ENCODE data around the gene DDX60. TPM values are rescaled to one million over a fixed set of nuclear protein-coding genes. Genes with fewer than 3 reads are reported as not detected.
"Not testable (repeated sequence)": the region's sequence is repeated elsewhere in the genome, so short reads cannot be mapped to it uniquely, and the experiment has no call there.

Gene DDX60
- total RNA-seq, result 10.8 TPM
- long read RNA-seq, full-length matches to known transcripts, result 1 of 6 reads
- long read RNA-seq, partial matches to known transcripts, result 4 of 6 reads
- long read RNA-seq, other reads (novel, unspliced or antisense), result 1 of 6 reads

DNA sequence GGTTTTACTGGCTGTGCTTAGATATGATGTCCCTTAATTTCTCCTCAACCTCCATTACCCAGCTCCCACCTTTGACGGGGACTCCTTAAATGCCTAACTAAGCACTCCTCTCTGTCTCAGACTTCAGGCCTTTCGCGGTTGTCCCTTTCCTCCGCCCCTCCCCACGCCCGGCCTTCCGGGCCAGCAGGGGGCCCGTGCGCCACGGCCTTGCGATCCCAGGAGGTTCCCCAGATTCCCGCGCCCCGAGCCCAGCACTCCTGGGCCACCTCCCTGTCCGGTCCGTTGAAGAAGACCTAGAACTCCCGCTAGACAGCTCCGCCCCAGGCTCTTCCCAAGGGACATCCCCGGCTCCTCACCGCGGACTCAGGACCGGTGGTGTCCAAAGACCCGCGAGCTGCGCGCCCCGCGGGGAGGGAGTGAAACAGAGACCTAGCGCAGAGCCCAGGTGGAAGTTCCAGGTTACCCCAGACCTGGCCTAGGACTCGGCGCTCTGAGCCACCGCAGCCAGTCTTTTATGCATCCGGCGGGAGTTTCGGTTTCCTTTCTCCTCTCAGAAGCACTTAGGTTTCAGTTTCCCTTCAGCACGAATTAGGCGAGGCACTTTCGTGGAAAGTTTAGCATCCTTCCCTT is at the start of gene DDX60:
DDX60 (minus strand) TSS at position 487 of the 630 bp plus-strand sequence. CDS start 7,493 bp downstream, outside the sequence.
- DNase-seq (ENCODE audit: low spot score), result peak; percentile 92
- intact Hi-C loops (cut with DNase I), result loop anchor here (5.0 kb wide), 2 partner anchors 89 to 164 kb away; partner anchors contain the start of gene DDX60L

GRCh38 chr4:168367065-168367464 is 48.5 kb upstream of the DDX60 start:
- intact Hi-C loops (cut with DNase I), result no loop called here

DNA sequence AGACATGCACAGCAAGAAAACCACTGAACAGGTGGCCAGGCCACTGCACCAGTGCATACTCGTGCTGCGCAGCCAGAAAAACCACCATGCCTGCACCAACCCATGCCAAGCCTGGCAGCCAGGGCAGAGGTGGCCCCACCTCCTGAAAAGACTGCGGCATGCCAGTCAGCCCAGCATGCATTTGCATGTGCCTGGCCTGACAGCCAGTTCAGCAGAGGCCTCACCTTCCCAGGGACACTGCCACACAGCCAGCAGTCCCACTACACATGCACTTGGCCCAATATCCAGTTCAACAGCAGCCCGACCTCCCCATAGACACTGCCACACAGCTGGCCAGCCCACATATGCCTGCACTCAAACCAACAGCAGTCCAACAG is 43.5 kb upstream of the DDX60 start:
- intact Hi-C loops (cut with DNase I), result no loop called here
- DNase-seq (ENCODE audit: low spot score), result no peak

More at GRCh38 chr4:168367065-168367464, 48.5 kb upstream of the DDX60 start:
- DNase-seq (ENCODE audit: low spot score), result no peak

DNA sequence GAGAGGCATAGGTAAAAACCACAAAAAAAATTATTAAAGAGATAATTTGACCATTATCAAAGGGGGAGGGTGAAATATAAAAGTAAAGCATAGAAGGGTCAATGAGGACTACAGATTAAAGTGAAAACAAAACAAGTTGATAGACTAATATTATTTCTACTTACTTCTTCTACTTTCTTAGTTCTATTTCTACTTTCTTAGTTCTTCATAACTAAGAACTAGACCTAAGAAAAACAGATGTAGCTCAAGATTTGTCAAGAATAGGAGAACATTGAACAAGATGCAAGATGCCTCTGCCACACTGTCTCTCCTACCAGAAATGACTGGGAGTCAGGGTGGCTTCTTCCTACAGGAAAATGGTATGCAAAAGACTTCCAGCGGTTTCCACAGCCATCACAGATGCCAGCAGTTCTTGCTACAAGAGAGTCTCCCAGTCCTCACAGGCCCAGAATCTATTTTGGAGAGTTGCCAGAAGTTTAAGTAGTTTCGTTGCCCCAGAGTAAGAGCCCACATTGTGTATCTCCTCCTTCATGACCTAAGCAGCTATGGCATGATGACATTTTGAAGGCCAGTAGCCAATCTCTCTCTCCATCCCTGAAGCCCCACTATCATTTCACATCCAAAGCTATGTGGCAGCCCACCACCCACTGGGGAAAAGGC is 42.9 kb upstream of the DDX60 start:
- DNase-seq (ENCODE audit: low spot score), result no peak
- intact Hi-C loops (cut with DNase I), result no loop called here

- intact Hi-C loops (cut with DNase I), result no loop called here
These were observed 41.7 kb upstream of the DDX60 start for GRCh38 chr4:168360271-168360670.

GRCh38 chr4:168357941-168358340 is 39.4 kb upstream of the DDX60 start:
- intact Hi-C loops (cut with DNase I), result no loop called here
- DNase-seq (ENCODE audit: low spot score), result no peak

More at GRCh38 chr4:168360271-168360670, 41.7 kb upstream of the DDX60 start:
- DNase-seq (ENCODE audit: low spot score), result no peak

DNA sequence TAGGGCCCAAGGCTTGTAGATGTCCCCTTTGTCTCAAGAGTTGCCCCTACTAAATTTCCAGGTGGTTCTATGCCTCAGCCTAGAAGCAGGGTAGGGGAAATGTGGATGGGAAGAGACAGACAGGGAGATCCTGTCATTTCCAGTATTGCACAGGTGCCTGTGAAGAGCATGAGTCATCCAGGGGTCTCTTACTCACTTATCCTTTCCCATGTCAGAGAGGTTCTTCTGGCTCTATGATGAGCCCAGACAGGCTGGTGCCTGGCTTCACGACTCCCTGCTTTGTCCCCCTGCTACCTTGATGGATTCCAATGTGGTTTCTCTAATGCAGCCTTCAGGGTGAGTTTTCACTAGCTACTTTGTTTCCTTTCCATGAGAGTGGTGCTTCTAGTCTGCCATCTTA is 35.2 kb upstream of the DDX60 start:
- intact Hi-C loops (cut with DNase I), result no loop called here
- no peak for DNase-seq (ENCODE audit: low spot score)

GRCh38 chr4:168337550-168337940 is 19.0 kb upstream of the DDX60 start:
- no peak for DNase-seq (ENCODE audit: low spot score)
- intact Hi-C loops (cut with DNase I), result no loop called here

DNA sequence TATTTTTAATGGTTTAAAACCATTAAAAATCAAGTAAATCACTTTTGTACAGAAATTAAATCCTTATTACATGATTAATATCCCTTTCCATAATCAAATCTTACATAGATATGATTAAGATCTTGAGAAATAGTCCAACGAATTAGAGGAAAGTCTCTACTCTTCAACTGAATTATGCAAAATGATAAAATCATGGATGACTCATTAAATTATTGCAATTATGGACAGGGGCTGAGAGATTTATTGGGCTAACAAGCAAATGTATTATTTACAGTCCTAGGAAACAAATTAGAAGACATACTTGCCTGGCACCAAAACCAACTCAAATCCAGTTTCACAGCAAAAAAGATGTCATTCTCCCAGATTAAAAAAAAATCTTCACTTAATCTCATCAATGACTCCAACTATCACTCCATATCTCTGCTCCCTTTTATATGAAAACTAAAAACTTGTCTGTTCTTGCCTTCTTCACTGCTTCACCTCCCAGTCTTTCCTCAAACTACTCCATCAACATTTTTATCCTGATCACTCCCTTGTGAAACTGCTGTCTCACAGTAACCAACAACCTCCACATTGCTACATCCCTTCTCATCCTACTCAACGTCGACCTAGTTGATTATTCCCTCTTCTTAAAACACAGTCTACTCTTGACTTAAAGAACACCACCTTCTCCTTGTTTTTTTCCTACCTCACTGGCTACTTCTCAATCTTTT is 18.4 kb upstream of the DDX60 start:
- DNase-seq (ENCODE audit: low spot score), result no peak
- intact Hi-C loops (cut with DNase I), result no loop called here

- intact Hi-C loops (cut with DNase I), result no loop called here
- DNase-seq (ENCODE audit: low spot score), result no peak
These were observed 17.1 kb upstream of the DDX60 start for GRCh38 chr4:168335621-168336020.

DNA sequence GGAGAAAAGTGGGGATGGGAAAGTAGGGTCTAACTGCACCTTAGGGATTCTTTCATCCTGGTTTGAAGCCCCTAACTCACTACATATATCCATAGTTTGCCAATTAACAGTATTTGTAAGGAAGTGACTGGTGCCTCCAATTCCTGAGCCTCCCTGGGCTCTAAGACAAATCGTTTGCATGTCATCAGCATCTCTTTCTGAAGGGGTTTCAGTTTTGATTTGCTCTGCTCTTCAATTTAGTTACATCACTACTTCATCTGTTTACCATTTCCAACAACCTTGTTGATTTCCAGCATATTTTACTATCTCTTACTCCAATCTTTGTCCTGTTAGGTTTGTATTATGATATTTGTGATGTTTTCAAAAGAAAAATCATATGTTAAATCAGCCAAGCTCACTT is 15.5 kb upstream of the DDX60 start:
- intact Hi-C loops (cut with DNase I), result no loop called here
- no peak for DNase-seq (ENCODE audit: low spot score)

DNA sequence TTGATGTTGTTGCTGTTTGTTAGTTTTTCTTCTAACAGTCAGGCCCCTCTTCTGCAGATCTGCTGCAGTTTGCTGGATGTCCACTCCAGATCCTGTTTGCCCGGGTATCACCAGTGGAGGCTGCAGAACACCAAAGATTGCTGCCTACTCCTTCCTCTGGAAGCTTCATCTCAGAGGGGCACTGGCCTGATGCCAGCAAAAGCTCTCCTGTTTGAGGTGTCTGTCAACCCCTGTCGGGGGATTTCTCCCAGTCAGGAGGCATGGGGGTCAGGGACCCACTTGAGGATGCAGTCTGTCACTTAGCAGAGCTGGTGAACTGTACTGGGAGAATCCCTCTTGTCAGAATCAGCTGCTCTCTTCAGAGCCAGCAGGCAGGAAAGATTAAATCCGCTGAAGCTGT is 12.0 kb upstream of the DDX60 start:
- DNase-seq (ENCODE audit: low spot score); intact Hi-C loops (cut with DNase I): not testable (repeated sequence)

DNA sequence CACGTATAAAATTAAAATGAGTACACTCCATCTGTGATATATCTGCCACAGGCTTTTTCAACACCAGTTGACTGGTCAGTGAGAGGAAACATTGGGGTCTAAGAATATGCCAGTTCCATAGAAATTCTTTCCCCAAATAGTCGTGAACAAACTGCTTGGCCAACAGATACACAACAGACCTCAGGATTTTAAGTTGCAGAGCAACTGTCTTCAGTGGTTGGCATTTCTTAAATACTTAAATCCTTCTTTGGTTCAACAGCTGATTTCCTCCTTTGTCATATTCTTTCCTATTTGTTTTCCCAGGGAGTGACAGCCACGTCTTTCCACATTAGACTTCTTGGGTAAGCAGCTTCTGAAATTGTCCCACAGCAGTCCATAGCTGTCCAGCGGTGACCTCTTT is 7.0 kb upstream of the DDX60 start:
- DNase-seq (ENCODE audit: low spot score), result no peak
- intact Hi-C loops (cut with DNase I), result no loop called here

DNA sequence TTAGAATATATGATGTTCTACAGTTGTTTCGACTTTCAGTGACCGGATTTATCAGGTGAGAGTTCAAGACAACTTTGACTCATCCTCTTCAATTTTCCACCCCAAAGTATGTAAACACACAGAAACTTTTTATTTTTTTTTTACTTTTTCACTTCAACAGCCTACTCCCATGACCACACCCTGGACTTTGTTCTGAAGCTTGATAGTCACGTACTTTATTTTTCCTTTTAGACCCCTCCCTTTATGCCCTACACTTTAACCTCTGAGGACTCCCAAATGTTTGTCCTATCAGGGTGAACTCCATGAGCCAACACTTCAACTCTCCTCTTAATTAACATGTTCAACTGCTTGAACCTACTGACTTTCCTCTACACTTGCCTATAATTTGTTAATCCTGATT is 2.5 kb upstream of the DDX60 start:
- no peak for DNase-seq (ENCODE audit: low spot score)
- intact Hi-C loops (cut with DNase I), result no loop called here

- intact Hi-C loops (cut with DNase I), result loop anchor here (5.0 kb wide), 2 partner anchors 88 to 163 kb away; partner anchors contain the start of gene DDX60L
These were observed 1.0 kb upstream of the DDX60 start for GRCh38 chr4:168319486-168320019.

GRCh38 chr4:168317621-168318020 is 931 bp downstream of the DDX60 start:
- DNase-seq (ENCODE audit: low spot score), result no peak
- intact Hi-C loops (cut with DNase I), result loop anchor here (5.0 kb wide), 2 partner anchors 90 to 165 kb away; partner anchors contain the start of gene DDX60L

More at GRCh38 chr4:168319486-168320019, 1.0 kb upstream of the DDX60 start:
- DNase-seq (ENCODE audit: low spot score), result no peak

DNA sequence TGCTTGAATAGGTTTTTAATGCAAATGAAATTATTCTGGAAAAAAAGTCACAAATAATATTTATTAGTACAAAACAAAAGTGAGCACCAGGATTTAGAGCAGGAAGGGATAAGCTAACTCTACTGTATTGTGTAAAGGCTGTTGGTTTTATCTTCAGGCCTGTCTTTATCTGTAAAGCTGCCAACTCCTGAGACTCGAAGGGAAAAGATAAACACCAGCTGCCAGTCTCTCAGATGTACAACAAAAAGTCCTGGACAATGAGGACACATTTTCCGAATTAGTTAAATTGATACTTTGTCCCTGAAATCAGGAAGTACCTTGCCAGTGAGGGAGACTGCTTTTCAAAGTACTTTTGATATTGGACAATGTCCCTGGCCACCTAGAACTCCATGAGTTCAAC is 8.8 kb downstream of the DDX60 start:
- no peak for DNase-seq (ENCODE audit: low spot score)
- intact Hi-C loops (cut with DNase I), result no loop called here

GRCh38 chr4:168308912-168309311 is 9.6 kb downstream of the DDX60 start:
- DNase-seq (ENCODE audit: low spot score), result no peak
- intact Hi-C loops (cut with DNase I), result no loop called here

DNA sequence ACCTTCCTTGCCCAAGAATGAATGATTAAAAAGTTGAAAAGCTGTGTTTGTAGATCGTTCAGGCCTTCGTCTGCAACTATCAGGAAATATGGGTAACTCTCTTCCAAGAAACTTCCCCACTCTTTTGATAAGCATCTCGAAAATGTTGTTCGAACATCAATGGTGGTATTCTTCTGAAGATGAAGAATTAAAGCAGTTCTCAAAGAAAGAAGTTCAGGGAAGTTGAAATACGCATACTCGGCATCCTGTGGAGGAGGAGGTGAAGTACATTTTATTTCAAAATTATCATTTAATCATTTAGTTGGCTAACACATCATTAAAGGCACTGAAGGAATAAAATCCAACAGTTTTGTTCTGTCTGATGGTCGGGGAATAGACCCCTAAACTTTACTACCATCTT is 12.1 kb downstream of the DDX60 start:
- no peak for DNase-seq (ENCODE audit: low spot score)
- intact Hi-C loops (cut with DNase I), result no loop called here
